CD4-positive, alpha-beta T cell treated with Interleukin-15 for 4 hours (primary cell): Measurements from ENCODE around the gene ITM2C.

Experiments
- DNase-seq: peaks from one replicate; pipeline ENCODE4 v3.0.0-alpha.2; 2020; ENCODE audit warnings: low spot score

The ITM2C gene

DNA sequence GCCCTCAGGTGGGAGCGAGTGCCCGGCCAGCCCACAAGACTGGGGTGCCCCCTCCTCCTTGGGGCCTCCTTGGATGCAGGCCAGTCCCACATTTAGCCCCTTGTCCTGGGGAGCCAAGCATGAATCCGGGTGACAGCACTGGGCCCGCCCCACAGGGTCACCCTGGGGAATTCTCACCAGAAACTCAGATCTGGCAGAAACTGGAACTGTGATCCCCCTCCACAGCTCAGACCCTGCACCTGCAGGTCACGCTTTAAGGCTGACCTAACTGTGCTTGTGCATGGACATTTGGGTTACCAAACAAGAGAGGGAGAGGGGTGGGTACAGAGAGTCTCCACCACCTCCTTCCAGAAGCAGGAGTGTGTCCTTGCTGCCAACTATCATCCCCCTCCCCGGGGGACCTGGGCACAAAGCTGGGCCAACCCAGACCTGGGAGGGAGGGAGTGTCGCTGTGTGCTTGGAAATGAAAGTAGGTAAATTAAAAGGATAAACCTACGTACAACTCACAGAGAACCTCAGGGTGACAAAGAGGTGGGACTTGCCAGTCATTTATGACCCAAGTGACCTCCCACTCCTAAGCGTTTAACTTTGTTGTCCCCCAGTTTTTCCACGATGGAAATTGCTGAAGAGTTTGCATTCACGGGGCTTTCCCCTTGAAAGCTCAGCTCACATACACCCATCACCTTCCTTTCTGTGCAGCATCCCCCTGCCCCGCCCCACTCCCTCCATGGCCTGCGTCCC is 9.1 kb downstream of the ITM2C start:
- no peak for DNase-seq

DNA sequence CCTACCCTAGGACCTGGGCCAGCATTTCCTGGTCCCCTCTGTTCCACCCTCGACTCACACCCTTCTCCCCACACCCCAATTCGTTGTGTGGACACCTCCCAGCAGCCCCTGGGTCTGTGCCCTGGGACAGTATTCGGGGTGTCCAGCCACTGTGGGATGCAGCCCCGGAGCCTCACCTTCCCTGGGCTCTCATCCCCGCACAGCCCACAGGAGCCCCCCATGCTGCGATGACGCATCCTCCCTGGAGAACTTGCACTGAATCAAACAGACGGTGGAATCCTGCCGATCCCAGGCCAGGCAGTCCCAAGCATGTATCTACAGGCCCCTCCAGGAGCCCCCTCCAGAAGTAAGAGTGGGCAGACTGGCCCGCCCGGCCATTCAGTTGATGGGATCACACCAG is 9.7 kb downstream of the ITM2C start:
- DNase-seq = no peak

DNA sequence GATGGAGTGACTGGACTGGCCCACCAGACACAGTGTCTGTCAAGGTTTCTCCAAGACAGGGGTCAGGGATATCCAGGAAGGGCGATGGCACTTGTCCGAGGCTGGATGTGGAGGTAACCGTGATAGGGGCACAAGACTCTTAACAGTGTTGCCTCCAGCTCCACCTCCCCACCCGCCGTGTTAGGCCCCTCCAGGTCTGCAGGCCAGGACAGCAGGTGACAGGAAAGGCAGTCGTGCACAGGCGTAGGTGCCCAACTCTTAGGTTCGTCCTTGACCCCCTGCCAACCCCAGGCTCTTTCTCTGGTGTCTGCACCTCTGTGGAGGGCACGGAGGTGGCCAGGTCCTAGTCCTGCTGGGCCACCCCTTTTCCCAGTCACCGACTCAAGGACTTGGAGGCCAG is 10.1 kb downstream of the ITM2C start:
- DNase-seq = no peak

DNA sequence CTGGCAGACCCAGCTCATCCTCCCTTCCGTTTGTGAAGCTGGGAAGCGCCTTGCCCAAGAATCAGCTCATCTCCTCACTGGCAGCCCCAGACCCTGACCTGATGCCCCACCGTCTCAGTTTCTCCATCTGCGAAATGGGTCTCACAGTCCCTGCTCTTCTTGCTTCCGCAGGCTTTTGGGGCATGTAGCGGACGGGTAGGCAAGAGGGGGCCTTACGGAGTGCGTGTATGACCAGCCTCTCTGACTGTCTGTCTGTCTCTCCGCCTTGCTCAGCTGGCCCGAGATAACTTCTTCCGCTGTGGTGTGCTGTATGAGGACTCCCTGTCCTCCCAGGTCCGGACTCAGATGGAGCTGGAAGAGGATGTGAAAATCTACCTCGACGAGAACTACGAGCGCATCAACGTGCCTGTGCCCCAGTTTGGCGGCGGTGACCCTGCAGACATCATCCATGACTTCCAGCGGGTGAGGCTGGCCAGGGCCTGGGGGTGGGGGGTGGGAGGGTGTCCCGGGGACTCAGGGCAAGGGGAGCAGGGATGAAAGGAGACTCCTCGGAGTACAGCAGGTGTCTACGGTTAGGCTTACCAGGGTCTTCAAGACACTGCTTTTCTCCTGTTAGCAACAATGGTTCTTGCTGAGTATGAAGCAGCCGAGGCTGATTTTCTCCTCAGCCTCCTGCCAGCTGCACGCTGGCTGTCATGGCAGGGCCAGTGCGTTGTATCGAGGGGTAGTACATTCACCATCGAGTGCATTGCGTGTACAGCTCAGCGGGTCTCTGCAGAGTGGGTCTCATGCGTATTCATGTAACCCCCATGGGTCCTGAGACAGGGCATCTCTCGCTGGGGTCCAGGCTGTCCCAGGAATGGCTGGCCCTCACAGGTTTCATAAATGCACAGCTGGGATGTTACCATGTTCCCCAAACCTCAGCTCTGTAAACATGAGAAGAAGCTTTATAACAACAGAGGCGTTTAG is 10.9 kb downstream of the ITM2C start:
- no peak for DNase-seq

DNA sequence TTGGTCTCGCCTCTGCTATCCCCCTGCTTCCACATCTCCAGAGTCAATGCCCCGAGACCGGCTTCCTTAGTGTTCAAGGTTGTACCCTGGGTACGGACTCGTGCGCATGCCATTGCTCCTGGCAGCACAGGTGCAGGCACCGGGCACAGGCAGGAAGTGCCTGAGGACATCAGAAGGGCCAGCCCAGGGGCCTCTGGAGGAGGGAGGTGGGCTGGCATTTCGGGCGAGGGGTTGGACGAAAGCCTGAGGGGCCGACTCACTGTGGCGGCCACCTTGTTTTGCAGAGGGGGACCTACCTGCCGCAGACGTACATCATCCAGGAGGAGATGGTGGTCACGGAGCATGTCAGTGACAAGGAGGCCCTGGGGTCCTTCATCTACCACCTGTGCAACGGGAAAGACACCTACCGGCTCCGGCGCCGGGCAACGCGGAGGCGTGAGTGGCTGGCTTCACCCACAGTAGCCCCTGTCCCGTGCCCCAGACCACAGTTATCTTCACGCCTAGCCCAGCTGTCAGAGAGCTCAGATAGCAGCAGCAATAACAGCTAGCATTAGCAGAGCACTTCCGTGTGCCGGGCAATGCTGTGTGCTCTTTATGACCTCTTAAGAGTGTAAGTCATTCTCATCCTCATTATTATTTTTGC is 12.5 kb downstream of the ITM2C start:
- DNase-seq = no peak

DNA sequence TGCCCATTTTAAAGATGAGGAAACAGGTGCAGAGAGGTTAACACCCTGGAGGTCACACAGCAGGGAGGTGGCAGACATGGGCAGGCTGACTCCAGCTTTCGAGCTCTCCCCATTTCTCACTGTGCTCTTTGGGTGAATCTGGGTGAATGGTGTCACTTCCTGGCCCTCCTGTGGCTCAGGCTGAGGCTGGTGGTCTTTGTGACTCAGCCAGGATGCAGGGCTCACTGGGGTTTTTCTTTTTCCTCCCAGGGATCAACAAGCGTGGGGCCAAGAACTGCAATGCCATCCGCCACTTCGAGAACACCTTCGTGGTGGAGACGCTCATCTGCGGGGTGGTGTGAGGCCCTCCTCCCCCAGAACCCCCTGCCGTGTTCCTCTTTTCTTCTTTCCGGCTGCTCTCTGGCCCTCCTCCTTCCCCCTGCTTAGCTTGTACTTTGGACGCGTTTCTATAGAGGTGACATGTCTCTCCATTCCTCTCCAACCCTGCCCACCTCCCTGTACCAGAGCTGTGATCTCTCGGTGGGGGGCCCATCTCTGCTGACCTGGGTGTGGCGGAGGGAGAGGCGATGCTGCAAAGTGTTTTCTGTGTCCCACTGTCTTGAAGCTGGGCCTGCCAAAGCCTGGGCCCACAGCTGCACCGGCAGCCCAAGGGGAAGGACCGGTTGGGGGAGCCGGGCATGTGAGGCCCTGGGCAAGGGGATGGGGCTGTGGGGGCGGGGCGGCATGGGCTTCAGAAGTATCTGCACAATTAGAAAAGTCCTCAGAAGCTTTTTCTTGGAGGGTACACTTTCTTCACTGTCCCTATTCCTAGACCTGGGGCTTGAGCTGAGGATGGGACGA is 13.2 kb downstream of the ITM2C start:
- peak; percentile 70 for DNase-seq

DNA sequence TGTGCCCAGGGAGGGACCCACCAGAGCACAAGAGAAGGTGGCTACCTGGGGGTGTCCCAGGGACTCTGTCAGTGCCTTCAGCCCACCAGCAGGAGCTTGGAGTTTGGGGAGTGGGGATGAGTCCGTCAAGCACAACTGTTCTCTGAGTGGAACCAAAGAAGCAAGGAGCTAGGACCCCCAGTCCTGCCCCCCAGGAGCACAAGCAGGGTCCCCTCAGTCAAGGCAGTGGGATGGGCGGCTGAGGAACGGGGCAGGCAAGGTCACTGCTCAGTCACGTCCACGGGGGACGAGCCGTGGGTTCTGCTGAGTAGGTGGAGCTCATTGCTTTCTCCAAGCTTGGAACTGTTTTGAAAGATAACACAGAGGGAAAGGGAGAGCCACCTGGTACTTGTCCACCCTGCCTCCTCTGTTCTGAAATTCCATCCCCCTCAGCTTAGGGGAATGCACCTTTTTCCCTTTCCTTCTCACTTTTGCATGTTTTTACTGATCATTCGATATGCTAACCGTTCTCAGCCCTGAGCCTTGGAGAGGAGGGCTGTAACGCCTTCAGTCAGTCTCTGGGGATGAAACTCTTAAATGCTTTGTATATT is 14.0 kb downstream of the ITM2C start:
- no peak for DNase-seq

DNA sequence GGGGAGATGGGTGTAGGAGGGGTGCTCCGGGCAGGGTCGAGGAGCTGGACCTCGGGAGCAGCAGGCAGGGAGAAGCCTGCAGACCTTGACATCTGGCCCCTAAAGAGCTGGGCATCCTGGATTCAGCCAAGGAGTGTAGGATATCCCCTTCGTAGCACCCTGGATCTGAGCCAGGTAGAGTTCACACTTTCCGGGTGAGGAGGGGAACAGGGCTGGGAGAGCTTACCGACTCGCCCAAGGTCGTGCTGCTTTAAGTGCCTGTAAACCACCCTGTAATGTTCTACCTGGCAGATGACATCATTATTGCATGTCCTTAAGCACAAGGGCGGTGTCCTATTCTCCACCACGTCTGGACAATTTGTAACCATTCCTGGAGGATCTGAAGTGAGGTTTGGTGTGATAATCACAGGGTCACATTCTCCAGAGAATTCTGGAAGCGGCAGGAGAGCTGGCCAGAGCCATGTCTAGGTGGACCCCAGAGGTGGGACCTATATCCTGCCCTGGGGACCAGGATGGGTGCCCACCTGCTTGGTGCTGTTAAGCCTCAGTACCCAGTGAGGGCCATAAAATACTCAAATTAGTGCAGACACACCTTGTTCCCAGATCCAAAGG is 14.6 kb downstream of the ITM2C start:
- DNase-seq = no peak

DNA sequence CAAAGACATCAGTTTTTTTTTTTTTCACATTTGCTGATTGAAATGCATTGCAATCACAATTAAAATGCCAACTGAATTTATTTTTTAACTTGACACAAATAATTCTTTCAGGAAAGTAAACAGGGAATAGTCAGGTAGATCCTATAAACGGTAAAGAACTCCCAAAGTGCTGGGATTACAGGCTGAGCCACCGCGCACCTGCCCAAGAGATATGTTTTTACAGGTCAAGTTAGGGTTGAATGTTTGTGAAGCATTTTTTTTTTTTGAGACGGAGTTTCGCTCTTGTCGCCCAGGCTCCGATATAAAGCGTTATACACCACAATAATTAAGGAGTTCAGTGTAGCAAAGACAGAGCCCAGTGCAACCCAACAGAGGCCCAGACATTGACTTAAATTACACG is 15.1 kb downstream of the ITM2C start:
- DNase-seq = no peak

DNA sequence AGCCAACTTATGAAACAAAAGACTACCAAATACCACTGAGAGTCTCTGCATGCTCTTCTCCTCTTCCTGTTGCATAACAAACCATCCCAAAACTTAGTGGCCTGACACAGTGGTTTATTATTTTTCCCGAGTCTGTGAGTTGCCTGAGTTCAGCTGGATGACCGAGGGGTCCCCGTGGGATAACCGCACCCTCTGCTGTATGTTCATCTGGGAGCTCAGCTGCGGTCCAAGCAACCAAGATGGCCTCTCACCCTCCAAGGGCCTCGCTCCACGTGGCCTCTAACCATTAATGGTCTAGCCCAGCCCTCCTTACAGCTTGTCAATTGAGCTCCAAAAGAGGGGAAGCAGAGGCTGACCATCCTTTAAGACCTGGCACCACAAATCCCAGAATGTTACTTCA is 17.1 kb downstream of the ITM2C start:
- no peak for DNase-seq

DNA sequence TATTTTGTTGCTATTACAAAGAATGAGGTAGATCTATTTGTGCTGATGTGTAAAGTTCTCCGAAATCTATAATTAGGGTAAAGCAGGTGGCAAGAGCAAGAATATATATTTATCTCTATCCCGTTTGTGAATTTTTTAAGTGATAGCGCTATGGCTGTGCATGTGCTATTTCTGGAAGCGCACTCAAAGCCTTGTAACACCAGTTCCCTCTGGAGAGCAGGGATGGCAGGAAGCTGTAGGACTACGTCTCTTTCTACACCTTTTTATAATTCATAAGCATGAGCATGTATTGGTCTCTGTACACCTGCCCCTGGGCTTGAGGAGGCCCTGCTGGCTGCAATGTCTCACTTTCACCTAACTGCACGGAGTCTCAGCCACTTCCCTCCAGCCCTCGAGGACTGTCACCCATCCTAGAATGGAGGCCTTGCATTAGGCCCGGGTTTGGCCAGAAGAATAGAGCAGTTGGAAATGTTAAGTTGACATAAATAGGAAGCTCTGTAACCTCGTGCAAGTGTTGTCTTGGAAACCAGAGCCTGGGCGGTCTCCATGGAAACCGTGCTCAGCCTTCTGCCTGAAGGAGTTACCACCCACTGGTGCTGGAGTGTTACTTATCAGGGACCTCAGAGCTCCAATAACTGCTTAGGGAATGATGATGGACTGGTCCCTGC is 20.9 kb downstream of the ITM2C start:
- no peak for DNase-seq

DNA sequence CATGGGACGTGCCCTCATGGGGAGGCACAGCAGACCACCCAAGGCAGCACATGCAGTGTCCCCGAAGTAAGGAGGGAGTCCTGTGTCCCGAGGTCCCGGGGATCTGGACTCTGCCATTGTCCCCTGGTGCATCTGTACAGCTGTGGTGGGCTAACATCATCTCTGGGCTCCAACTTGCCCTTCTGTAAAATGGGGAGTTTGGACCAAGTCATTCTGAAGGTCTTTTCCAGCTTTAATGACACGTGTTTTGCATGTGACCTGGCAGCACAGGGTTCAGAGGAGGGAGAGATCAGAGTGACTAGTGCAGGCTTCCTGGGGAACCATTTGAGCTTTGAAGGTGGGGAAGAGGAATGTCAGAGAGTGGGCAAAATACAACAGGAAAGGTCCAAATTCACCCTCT is 21.5 kb downstream of the ITM2C start:
- DNase-seq = no peak

DNA sequence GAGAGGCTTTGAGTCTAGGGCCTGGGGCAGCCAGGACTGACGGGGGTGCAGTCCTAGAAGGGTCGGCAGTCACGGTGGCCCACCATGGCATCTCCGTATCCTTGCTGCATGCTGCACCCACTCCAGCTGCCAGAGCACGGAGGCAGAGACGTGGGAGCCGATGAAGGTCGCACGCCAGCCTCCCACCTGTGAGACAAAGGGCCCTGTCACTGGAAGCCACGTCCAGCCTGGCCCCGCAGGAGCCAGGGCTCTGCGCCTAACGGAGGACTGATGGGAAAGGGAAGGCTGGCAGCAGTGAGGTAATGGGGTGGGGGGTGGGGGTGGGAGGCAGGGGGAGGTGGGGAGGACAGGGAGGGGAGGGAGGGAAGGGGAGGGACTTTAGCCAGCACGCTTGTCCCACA is 21.9 kb downstream of the ITM2C start:
- no peak for DNase-seq

DNA sequence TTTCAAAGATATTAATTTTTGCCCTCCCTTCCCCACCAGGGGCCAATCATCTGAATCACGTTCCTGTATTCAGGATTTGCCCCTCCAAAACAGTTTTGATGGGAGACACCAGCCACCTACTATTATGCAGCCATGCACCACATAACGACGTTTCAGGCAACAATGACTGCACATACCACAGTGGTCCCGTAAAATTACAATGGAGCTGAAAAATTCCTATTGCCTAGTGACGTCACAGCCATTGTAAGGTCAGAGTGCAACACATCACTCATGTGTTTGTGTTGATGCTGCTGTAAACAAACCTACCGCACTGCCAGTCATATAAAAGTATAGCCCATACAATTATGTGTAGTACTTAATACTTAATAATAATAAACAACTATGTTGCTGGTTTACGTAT is 22.6 kb downstream of the ITM2C start:
- DNase-seq = no peak

DNA sequence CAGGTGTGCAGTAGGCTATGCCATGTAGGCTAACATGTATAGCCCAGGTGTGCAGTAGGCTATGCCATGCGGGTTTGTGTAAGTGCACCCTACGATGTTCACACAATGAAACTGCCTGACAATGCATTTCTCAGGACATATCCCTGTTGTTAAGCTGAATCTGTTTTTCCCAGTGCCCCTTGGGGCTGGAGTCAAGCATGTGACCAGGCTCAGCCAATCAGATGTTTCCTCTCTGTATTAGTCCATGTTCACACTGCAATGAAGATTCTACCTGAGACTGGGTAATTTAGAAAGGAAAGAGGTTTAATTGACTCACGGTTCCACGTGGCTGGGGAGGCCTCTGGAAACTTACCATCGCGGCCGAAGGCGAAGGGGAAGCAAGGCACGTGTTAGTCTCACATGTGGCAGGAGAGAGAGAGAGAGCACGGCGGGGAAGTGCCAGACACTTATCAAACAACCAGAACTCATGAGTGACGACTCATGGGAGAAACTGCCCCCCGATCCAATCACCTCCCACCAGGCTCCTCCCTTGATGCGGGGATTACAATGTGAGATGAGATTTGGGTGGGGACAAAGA is 24.2 kb downstream of the ITM2C start:
- DNase-seq = no peak

DNA sequence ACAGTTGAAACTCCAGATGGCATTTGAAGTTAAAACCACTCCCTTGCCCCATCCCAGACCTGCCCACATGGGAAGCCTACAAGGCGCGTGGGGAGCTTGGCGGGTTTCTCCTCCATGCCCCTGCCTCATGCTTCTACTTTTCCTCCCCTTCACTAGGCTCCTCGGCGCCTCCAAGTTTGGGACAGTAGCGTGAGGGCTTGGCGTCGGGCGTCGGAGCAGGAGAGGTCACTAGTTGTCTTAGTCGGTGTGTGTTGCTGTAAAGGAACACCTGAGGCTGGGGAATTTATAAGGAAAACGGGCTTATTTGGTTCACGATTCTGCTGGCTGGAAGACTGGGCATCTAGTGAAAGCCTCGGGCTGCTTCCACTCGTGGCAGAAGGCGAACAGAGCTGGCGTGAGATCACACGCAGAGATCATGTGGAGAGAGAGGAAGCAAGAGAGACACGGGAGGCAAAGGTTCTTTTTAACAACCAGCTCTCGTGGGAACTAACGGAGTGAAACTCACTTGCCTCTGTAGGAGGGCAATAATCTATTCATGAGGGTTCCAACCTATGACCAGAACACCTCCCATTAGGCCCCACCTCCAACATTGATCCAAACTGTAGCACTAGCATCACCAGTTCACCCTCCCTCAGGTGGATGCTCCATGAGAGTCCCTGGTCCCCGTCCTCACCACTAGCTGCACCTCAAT is 25.3 kb downstream of the ITM2C start:
- no peak for DNase-seq

DNA sequence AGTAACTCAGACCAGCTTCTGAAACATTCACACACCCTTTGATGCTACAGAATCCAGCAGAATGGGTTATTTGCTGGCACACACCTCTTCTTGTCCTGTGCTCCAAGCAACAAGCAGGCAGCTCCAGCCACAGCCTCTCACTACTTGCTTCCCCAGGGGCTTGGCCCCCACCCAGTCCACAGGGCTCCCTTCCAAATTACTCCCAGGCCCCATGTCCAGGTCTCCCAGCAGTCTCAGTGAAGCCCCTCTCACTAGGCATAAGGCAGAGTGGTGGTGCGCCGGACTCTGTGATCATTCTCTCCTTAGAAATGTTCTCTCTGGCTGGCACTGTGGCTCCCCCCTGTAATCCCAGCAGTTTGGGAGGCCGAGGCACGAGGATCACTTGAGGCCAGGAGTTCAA is 25.9 kb downstream of the ITM2C start:
- DNase-seq = no peak

DNA sequence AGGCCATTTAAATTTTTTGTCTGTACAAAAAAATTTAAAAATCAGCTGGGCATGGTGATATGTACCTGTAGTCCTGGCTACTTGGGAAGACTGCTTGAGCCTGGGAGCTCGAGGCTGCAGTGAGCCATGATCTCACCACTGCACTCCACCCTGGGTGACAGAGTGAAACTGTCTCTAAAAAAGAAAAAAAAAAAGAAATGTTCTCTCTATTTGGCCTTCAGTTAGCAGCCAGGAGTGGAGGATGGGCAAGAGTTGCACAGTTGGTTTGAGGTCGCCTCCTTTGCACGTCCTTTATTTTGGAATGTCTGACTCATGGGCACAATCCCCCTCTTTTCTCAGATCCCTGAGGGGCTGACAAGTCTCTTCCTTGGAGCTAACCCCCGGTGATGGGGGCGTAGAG is 26.3 kb downstream of the ITM2C start:
- no peak for DNase-seq

DNA sequence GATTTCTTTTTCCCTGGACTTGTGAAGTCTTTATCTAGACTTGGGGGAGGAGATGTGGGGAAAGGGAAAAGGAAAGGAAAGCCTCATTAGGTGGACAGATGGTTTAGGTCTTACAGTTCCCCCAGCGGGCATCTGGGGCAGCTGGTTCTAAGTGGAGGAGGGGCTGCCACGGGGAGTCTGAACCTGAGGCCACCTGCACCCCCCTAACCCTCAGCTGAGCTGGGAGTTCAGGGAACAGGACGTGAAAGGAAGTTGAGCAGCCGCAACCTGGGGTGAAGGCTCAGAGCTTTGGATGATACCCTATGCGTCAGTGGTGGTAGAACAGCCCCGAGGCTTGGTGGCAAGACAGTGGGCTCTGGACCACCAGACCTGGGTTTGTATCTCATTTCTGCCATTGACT is 26.8 kb downstream of the ITM2C start:
- no peak for DNase-seq

DNA sequence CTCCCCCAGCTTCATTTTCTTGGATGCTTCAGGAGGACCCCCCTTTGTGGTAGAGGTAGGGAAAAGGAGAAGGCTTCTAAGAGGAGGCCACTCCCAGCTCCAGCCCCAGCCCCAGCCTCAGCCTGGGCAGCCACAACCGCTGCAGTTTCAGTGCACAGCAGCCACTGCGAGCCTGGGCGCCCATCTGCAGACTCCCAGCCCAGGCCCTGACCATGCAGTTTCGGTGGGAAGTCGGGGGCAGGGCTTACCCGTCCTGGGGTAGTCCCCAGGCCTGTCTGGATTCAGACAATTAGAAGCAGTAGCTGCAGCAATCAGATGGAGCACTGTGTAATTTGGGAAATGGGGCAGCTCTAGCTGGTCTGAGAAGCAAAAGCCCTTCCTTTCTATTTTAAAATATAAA is 28.6 kb downstream of the ITM2C start:
- no peak for DNase-seq
